ENCODE measurements around the gene PAPPA. TPM values are rescaled to one million over a fixed set of nuclear protein-coding genes. Genes with fewer than 3 reads are reported as not detected.

Gene PAPPA
- total and polyA plus RNA-seq, 8 donors: 0.45 to 11.7 (median 1.9) TPM

DNA sequence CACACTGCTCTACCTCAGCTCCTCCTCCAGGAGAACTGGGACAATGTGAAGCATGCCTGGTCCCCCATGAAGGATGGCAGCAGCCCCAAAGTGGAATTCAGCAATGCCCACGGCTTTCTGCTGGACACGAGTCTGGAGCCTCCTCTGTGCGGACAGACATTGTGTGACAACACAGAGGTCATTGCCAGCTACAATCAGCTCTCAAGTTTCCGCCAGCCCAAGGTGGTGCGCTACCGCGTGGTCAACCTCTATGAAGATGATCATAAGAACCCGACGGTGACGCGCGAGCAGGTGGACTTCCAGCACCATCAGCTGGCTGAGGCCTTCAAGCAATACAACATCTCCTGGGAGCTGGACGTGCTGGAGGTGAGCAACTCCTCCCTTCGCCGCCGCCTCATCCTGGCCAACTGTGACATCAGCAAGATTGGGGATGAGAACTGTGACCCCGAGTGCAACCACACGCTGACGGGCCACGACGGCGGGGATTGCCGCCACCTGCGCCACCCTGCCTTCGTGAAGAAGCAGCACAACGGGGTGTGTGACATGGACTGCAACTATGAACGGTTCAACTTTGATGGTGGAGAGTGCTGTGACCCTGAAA, 34.1 kb downstream of the PAPPA start:
- DNase-seq: no peak

DNA sequence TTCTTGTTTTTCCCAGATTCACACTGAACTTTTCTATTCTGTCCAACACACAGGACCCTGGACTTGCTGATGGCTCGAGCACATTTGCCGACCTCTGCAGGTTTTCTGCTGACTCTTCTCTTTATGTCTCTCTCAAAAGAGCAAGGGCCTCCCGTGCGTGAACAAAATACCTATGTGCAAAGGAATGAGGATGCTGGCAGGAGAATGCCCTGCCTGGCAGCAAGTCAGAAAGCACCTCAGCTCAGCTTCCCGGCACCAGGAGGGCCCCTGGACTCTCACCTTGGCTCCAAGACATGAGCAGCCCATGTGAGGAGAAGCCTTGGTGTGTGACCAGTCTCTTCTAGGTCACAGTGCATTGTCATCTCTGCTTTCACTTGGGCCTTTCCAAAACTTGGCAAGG, 36.1 kb downstream of the PAPPA start:
- no peak overlapping the region for H3K4me3 ChIP-seq
- WGBS, 5 donors: 48 to 69% (median 55%) methylated on average over 5 of the region's 5 CpGs
- H3K4me1 ChIP-seq: no peaks in the 10 kb centered on the region
- DNase-seq: peak; percentile 19 to 43
- no peaks in the 10 kb centered on the region for H3K9me3 ChIP-seq
- intact Hi-C loops (cut with DNase I; ENCODE audit: low total_unique reads): no loop called here
- TF ChIP-seq, protein P1, sequence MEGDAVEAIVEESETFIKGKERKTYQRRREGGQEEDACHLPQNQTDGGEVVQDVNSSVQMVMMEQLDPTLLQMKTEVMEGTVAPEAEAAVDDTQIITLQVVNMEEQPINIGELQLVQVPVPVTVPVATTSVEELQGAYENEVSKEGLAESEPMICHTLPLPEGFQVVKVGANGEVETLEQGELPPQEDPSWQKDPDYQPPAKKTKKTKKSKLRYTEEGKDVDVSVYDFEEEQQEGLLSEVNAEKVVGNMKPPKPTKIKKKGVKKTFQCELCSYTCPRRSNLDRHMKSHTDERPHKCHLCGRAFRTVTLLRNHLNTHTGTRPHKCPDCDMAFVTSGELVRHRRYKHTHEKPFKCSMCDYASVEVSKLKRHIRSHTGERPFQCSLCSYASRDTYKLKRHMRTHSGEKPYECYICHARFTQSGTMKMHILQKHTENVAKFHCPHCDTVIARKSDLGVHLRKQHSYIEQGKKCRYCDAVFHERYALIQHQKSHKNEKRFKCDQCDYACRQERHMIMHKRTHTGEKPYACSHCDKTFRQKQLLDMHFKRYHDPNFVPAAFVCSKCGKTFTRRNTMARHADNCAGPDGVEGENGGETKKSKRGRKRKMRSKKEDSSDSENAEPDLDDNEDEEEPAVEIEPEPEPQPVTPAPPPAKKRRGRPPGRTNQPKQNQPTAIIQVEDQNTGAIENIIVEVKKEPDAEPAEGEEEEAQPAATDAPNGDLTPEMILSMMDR (IDR thresholded peaks at IDR 0.05): no peak
- TF ChIP-seq EP300 (IDR thresholded peaks at IDR 0.05): no peak
- TF ChIP-seq POLR2A (IDR thresholded peaks at IDR 0.05): no peak
- no peaks in the 10 kb centered on the region for H3K27me3 ChIP-seq
- no peak overlapping the region for H3K27ac ChIP-seq
- H3K36me3 ChIP-seq: peaks cover 0 to 8% (median 2%) of the 10 kb centered on the region in 4 donors

More for the DNA sequence above, 34.1 kb downstream of the PAPPA start:
- no peak overlapping the region for H3K27ac ChIP-seq
- no peak overlapping the region for H3K4me3 ChIP-seq
- H3K9me3 ChIP-seq: no peaks in the 10 kb centered on the region
- H3K27me3 ChIP-seq: no peaks in the 10 kb centered on the region
- TF ChIP-seq POLR2AphosphoS5 (IDR thresholded peaks at IDR 0.05): no peak
- TF ChIP-seq EP300 (IDR thresholded peaks at IDR 0.05): no peak
- TF ChIP-seq, protein P1 (IDR thresholded peaks at IDR 0.05): no peak
- no peak for TF ChIP-seq POLR2A (IDR thresholded peaks at IDR 0.05)
- H3K4me1 ChIP-seq: no peaks in the 10 kb centered on the region
- WGBS, 5 donors: 92 to 97% (median 95%) methylated on average over 13 to 27 of the region's 27 CpGs
- intact Hi-C loops (cut with DNase I; ENCODE audit: low total_unique reads): no loop called here
- peaks cover 0 to 8% (median 2%) of the 10 kb centered on the region in 4 donors for H3K36me3 ChIP-seq

DNA sequence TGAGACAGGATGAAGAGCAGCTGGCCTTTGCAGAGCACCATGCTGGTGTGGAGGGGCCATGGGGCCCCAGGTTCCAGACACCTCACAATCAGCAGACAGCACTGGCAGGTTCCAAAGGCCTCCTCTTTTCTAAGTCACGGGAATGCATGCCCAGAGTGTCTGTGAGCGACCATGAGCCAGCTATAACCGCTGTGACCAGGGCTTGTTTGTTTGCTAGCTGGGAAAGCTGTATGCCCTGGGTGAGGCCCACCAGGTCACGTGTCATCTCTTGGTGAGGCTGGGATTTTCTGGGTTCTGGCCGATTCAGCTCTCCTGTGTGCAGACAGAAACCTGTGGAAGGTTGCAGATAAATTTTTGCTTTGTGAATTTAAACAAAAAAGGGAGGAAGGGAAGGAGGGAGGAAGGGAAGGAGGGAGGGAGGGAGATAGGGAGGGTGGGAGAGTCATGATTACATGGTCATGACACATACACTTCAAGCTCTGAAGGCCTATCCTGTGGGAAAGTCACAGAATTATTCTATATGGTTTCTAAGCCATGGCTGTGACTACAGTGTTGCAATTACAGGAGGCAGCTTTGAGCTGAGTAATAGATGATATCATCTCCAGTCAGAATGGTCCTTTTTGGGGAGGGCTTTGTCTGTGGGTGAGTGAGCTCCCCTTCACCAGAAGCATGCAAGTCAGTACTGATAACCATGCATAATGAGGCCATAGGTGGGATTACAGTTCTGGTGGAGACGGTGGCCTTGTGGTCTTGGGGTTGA, 37.2 kb downstream of the PAPPA start:
- Histone ChIP-seq H3K27me3 (no peaks in the 10 kb centered on the region), H3K9me3 (no peaks in the 10 kb centered on the region), H3K27ac (no peak overlapping the region), H3K4me3 (no peak overlapping the region), H3K4me1 (no peaks in the 10 kb centered on the region), H3K36me3 (peaks cover 0 to 8% (median 2%) of the 10 kb centered on the region in 4 donors)
- WGBS, 5 donors: 54 to 81% (median 61%) methylated on average over 6 of the region's 6 CpGs
- intact Hi-C loops (cut with DNase I; ENCODE audit: low total_unique reads): no loop called here
- TF ChIP-seq, protein P1 (IDR thresholded peaks at IDR 0.05): no peak
- TF ChIP-seq POLR2A (IDR thresholded peaks at IDR 0.05) (no peak), POLR2AphosphoS5 (IDR thresholded peaks at IDR 0.05) (no peak)
- peak in 1 of 2 donors; percentile 16 for DNase-seq

DNA sequence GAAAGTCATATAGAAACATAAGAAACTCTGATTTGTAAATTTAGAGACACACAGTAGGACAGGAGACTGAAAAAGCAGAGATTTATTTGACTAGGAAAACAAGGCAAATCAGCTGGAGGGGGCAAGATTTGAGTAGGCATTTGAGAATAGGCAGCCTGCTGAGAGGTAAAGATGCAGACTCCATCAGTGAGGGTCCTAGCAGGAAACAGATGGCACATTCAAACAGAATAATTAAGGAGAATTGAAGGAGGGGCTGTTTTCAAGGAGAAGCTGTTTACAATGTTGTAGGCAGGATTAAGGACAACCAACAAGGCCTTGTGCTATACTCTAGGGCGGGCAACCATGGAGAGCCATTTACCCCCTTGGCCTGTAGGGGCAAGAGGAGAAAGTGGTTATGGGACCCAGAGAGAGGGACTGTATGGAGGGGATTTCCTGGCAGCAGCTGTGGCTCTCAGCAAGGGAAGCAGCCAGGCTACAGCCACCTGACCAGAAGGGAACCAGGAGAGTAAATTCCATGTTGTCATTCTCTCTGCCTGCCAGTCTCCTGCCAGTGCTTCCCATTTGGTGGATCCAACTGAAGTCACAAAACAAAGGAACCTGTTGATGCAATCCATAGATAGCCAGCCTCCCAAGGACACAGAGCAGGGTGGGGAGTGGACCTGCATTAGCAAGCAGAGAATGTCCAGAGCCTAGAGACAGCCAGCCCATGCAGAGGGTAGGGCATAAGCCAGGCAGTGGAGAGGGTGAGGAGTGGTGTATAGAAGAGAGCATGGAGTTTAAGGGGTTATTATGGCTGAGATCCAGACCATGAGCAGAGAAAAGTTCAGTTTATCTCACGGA, 38.2 kb downstream of the PAPPA start:
- WGBS, 5 donors: 76 to 95% (median 81%) methylated on average over 2 of the region's 2 CpGs
- H3K4me1 ChIP-seq: no peaks in the 10 kb centered on the region
- no peak overlapping the region for H3K27ac ChIP-seq
- no peak overlapping the region for H3K4me3 ChIP-seq
- no peak for TF ChIP-seq EP300 (IDR thresholded peaks at IDR 0.05)
- no peak for TF ChIP-seq POLR2A (IDR thresholded peaks at IDR 0.05)
- TF ChIP-seq POLR2AphosphoS5 (IDR thresholded peaks at IDR 0.05): no peak
- TF ChIP-seq, protein P1 (IDR thresholded peaks at IDR 0.05): no peak
- intact Hi-C loops (cut with DNase I; ENCODE audit: low total_unique reads): no loop called here
- DNase-seq: no peak
- no peaks in the 10 kb centered on the region for H3K9me3 ChIP-seq
- H3K36me3 ChIP-seq: peaks cover 0 to 8% (median 2%) of the 10 kb centered on the region in 4 donors
- no peaks in the 10 kb centered on the region for H3K27me3 ChIP-seq
